Stimulated activated CD4-positive, alpha-beta T cell treated with anti-CD3 and anti-CD28 coated beads, Interleukin-15, amount 100 ng/mL, for 24 hours (primary cell): Measurements from ENCODE around the gene L1TD1.
"Not testable (repeated sequence)": the region's sequence is repeated elsewhere in the genome, so short reads cannot be mapped to it uniquely, and the experiment has no call there.

Source experiments
- DNase-seq: peaks from one replicate; pipeline ENCODE4 v3.0.0-alpha.2; 2020

L1TD1 gene

GRCh38 chr1:62239652-62240403, 45.2 kb downstream of the L1TD1 start:
- DNase-seq, result not testable (repeated sequence)

- no peak for DNase-seq
Observed at GRCh38 chr1:62240651-62241370, 46.2 kb downstream of the L1TD1 start.

GRCh38 chr1:62241371-62242131, 46.9 kb downstream of the L1TD1 start:
- no peak for DNase-seq

- not testable (repeated sequence) for DNase-seq
Observed at GRCh38 chr1:62244380-62244779, 49.7 kb downstream of the L1TD1 start.

GRCh38 chr1:62245201-62245600, 50.6 kb downstream of the L1TD1 start:
- no peak for DNase-seq

GRCh38 chr1:62247391-62248168, 52.9 kb downstream of the L1TD1 start:
- no peak for DNase-seq

- DNase-seq, result no peak
Observed at GRCh38 chr1:62250126-62250726, 55.6 kb downstream of the L1TD1 start.

GRCh38 chr1:62259551-62259950, 64.9 kb downstream of the L1TD1 start:
- no peak for DNase-seq

- no peak for DNase-seq
Observed at GRCh38 chr1:62260688-62261087, 66.0 kb downstream of the L1TD1 start.
